Right lobe of liver (tissue), 4 donors: ENCODE measurements around the gene CARTPT.

ENCODE experiments used
- POLR2A ChIP-seq: fragments of 450-650 bp; IDR thresholded peaks from one replicate; pipeline ENCODE4 v1.6.1; 2017; ENCODE audit warnings: antibody characterized with exemption, mild to moderate bottlenecking
- TF ChIP-seq, protein P1 (sequence below), 4 donors: fragments of 200-600 bp in 3 of 4; fragments of 450-650 bp in 1 of 4; IDR thresholded peaks; one replicate each; pipeline versions ENCODE4 v1.5.1 to v1.8.0; 2016 to 2022; ENCODE audit warnings: antibody characterized with exemption in 4 of 4, mild to moderate bottlenecking in 2 of 4
- donor health status: DM: no; HTN: no; CAD: no.
- donor health status: DM: no; HTN: no; CAD: no.
- donor health status: DM: no; HTN: yes; CAD: no.

DNA sequence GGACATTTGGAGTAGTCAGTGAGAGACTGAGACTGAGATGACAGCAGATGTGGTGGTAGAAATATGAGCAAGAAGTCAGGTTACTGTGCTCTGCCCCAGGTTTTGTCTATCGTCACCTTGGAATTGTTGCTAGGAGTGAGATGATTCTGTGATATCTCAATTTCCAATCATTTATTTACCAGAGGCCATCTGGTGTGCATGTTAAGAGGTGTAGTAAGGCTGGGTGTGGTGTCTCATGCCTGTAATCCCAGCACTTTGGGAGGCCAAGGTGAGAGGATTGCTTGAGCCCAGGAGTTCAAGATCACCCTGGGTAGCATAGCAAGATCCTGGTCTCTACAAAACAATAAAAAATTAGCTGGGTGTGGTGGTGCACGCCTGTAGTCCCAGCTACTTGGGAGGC is 38.6 kb upstream of the CARTPT start:
- TF ChIP-seq, protein P1, sequence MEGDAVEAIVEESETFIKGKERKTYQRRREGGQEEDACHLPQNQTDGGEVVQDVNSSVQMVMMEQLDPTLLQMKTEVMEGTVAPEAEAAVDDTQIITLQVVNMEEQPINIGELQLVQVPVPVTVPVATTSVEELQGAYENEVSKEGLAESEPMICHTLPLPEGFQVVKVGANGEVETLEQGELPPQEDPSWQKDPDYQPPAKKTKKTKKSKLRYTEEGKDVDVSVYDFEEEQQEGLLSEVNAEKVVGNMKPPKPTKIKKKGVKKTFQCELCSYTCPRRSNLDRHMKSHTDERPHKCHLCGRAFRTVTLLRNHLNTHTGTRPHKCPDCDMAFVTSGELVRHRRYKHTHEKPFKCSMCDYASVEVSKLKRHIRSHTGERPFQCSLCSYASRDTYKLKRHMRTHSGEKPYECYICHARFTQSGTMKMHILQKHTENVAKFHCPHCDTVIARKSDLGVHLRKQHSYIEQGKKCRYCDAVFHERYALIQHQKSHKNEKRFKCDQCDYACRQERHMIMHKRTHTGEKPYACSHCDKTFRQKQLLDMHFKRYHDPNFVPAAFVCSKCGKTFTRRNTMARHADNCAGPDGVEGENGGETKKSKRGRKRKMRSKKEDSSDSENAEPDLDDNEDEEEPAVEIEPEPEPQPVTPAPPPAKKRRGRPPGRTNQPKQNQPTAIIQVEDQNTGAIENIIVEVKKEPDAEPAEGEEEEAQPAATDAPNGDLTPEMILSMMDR (IDR thresholded peaks at IDR 0.05), result no peak
- TF ChIP-seq POLR2A, result no peak
